ENCODE measurements around the gene NLRP3.
"Not testable (repeated sequence)": the region's sequence is repeated elsewhere in the genome, so short reads cannot be mapped to it uniquely, and the experiment has no call there.

Gene NLRP3

GRCh38 chr1:247392088-247392487, 23.9 kb upstream of the NLRP3 start:
- no peak for DNase-seq

GRCh38 chr1:247395075-247395474, 20.9 kb upstream of the NLRP3 start:
- DNase-seq = not testable (repeated sequence)

- DNase-seq = no peak
Measured at GRCh38 chr1:247400685-247401084, 15.3 kb upstream of the NLRP3 start.

GRCh38 chr1:247401310-247402119, 14.5 kb upstream of the NLRP3 start:
- DNase-seq = no peak

GRCh38 chr1:247402120-247402675, 13.8 kb upstream of the NLRP3 start:
- no peak for DNase-seq

GRCh38 chr1:247406014-247406656, 9.8 kb upstream of the NLRP3 start:
- DNase-seq = no peak

- DNase-seq = peak; percentile 23
Measured at GRCh38 chr1:247407180-247407616, 8.8 kb upstream of the NLRP3 start.

- no peak for DNase-seq
Measured at GRCh38 chr1:247408100-247408499, 7.9 kb upstream of the NLRP3 start.

- DNase-seq = no peak
Measured at GRCh38 chr1:247409869-247410544, 6.0 kb upstream of the NLRP3 start.

GRCh38 chr1:247411621-247412327, 4.2 kb upstream of the NLRP3 start:
- no peak for DNase-seq

GRCh38 chr1:247417831-247418230, 1.9 kb downstream of the NLRP3 start:
- no peak for DNase-seq

- no peak for DNase-seq
Measured at GRCh38 chr1:247419336-247419735, 3.4 kb downstream of the NLRP3 start.

- DNase-seq = no peak
Measured at GRCh38 chr1:247421074-247421473, 5.1 kb downstream of the NLRP3 start.

- no peak for DNase-seq
Measured at GRCh38 chr1:247429496-247429895, 13.5 kb downstream of the NLRP3 start.

- no peak for DNase-seq
Measured at GRCh38 chr1:247430434-247430833, 14.5 kb downstream of the NLRP3 start.

GRCh38 chr1:247431643-247432042, 15.7 kb downstream of the NLRP3 start:
- no peak for DNase-seq

- DNase-seq = no peak
Measured at GRCh38 chr1:247434005-247434404, 18.0 kb downstream of the NLRP3 start.

- no peak for DNase-seq
Measured at GRCh38 chr1:247435030-247435758, 19.2 kb downstream of the NLRP3 start.

- DNase-seq = no peak
Measured at GRCh38 chr1:247435759-247436147, 19.8 kb downstream of the NLRP3 start.

GRCh38 chr1:247437551-247438505, 21.9 kb downstream of the NLRP3 start:
- no peak for DNase-seq
